Esophagus squamous epithelium (tissue), 5 donors: ENCODE results near the gene SIK3. TPM values are rescaled to one million over a fixed set of nuclear protein-coding genes. Genes with fewer than 3 reads are reported as not detected.
A peak's percentile ranks its signal among the peaks of the same experiment; 100 is the strongest.

Experiments
- DNase-seq: peaks from one replicate; lab custom pipeline; 2025; lab: John Stamatoyannopoulos, UW
- H3K27ac ChIP-seq, 4 donors: fragments of 200-600 bp; sonication (generic); one replicate each; pipeline ENCODE4 v1.5.1; 2016 to 2019; ENCODE audit warnings: mild to moderate bottlenecking in 1 of 4
- H3K27me3 ChIP-seq, 4 donors: fragments of 200-600 bp; sonication (generic); 1 replicate in 3 of 4; 2 replicates in 1 of 4; pipeline versions ENCODE4 v1.5.1 to v1.6.0; 2017 to 2021; ENCODE audit warnings: antibody characterized with exemption in 1 of 4
- H3K36me3 ChIP-seq, 3 donors: fragments of 200-600 bp; sonication (generic); one replicate each; pipeline ENCODE4 v1.5.1; 2016 to 2019
- H3K4me1 ChIP-seq, 3 donors: fragments of 200-600 bp; sonication (generic); one replicate each; pipeline ENCODE4 v1.5.1; 2017 to 2019
- H3K4me3 ChIP-seq, 4 donors: fragments of 200-600 bp; sonication (generic); 1 replicate in 3 of 4; 2 replicates in 1 of 4; pipeline ENCODE4 v1.5.1; 2016 to 2019; ENCODE audit warnings: mild to moderate bottlenecking in 2 of 4, moderate library complexity in 1 of 4
- H3K9me3 ChIP-seq, 3 donors: fragments of 200-600 bp; sonication (generic); one replicate each; pipeline ENCODE4 v1.5.1; 2016 to 2019
- POLR2A ChIP-seq, 4 donors: fragments of 450-650 bp; IDR thresholded peaks; one replicate each; pipeline ENCODE4 v1.6.1; 2017; ENCODE audit warnings: antibody characterized with exemption in 4 of 4, mild to moderate bottlenecking in 4 of 4, moderate library complexity in 3 of 4
- WGBS, 2 donors: methylation state at CpG; one replicate each; pipeline ENCODE4 v1.1.5; 2018; 5-methylcytosine and 5-hydroxymethylcytosine counted together
- intact Hi-C: fragments of 100-400 bp; cut with DNase I; formaldehyde crosslinking; loops from one replicate; pipeline ENCODE4 v1.15.0; 2022
- total RNA-seq, 4 donors: library from RNA; depleted of rRNA; stranded (reverse); fragments of >200 nt; gene quantifications; one replicate each; pipeline ENCODE4 v1.1.0, GENCODE V29; 2016
- TF ChIP-seq, protein P1 (sequence below), 6 experiments: fragments of 450-650 bp in 4 of 6; fragments of 200-600 bp in 2 of 6; sonication (generic) in 2 of 6; IDR thresholded peaks; one replicate each; pipeline ENCODE4 v1.5.1; 2016 to 2019; ENCODE audit warnings: antibody characterized with exemption in 6 of 6, mild to moderate bottlenecking in 4 of 6, moderate library complexity in 4 of 6
- donor health status: DM: yes; HTN: yes; CAD: no.

Gene SIK3
- total RNA-seq, 4 donors from 2014 or later, result 16.2 to 35.1 (median 20.3) TPM

DNA sequence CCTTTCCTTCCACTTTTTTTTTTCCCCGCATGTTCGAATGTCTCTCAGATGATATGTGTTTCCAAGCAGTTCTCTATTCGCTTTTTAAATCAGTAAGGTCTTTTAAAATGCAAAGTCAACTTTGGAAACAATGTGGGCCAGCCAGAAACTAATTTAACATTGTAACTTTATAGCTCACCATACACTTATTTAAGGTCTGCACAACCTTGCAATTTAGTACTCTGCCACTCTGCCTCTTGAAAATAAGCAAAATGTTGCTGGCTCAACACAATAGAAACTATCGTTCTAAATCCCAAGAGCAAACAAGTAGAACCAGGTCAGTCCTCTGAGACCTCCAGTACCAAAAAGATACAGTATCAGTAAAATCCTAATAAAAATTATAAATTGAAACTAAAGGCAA lies 109.0 kb downstream of the SIK3 start:
- Histone ChIP-seq H3K9me3 (no peaks in the 10 kb centered on the region), H3K36me3 (no peaks in the 10 kb centered on the region), H3K4me3 (no peak overlapping the region), H3K27ac (peak overlapping the region in 2 of 4 donors; percentile 8 to 43), H3K27me3 (no peaks in the 10 kb centered on the region), H3K4me1 (peaks cover 7 to 76% (median 40%) of the 10 kb centered on the region in 3 donors)
- DNase-seq, result no peak
- TF ChIP-seq, protein P1, sequence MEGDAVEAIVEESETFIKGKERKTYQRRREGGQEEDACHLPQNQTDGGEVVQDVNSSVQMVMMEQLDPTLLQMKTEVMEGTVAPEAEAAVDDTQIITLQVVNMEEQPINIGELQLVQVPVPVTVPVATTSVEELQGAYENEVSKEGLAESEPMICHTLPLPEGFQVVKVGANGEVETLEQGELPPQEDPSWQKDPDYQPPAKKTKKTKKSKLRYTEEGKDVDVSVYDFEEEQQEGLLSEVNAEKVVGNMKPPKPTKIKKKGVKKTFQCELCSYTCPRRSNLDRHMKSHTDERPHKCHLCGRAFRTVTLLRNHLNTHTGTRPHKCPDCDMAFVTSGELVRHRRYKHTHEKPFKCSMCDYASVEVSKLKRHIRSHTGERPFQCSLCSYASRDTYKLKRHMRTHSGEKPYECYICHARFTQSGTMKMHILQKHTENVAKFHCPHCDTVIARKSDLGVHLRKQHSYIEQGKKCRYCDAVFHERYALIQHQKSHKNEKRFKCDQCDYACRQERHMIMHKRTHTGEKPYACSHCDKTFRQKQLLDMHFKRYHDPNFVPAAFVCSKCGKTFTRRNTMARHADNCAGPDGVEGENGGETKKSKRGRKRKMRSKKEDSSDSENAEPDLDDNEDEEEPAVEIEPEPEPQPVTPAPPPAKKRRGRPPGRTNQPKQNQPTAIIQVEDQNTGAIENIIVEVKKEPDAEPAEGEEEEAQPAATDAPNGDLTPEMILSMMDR (IDR thresholded peaks at IDR 0.05), result no peak
- no peak for TF ChIP-seq POLR2A (IDR thresholded peaks at IDR 0.05)
- WGBS, 2 donors, result 53 to 64% methylated on average over 4 of the region's 4 CpGs
- intact Hi-C loops, result no loop called here

DNA sequence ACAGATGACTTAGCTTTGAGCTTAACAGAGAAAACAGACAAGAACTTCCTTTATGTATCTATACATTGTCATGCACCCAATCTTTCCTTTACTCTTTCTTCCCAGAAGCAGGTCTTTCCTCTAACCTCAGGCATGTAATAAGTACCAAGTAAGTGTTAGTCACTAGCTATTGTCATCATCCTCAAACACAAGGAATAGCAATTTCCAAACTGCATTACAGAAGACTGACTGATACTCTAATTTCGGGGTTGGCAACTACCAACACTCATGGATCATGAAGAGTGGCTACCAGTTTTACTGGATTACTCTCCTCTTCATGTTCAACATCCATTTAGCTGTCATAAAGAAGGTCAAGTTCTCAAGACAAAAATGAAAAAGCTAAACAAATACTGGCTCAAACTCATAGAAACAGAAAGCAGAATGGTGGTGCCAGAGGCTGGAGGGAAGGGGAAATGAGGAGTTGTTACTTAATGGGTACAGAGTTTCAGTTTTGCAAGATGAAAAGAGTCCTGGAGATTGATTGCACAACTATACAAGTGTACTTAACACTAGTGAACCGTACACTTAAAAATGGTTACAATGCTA lies 111.6 kb downstream of the SIK3 start:
- peaks cover 7 to 76% (median 48%) of the 10 kb centered on the region in 3 donors for H3K4me1 ChIP-seq
- H3K9me3 ChIP-seq, result no peaks in the 10 kb centered on the region
- WGBS, 2 donors, result 9 to 15% methylated on average over 2 of the region's 2 CpGs
- no peaks in the 10 kb centered on the region for H3K36me3 ChIP-seq
- H3K27me3 ChIP-seq, result no peaks in the 10 kb centered on the region
- intact Hi-C loops, result no loop called here
- DNase-seq, result no peak
- peak overlapping the region in 1 of 4 donors; percentile 49 for H3K4me3 ChIP-seq
- TF ChIP-seq, protein P1 (IDR thresholded peaks at IDR 0.05), result no peak
- TF ChIP-seq POLR2A (IDR thresholded peaks at IDR 0.05), result no peak
- peak overlapping the region in 3 of 4 donors; percentile 51 to 82 (median 65) for H3K27ac ChIP-seq

DNA sequence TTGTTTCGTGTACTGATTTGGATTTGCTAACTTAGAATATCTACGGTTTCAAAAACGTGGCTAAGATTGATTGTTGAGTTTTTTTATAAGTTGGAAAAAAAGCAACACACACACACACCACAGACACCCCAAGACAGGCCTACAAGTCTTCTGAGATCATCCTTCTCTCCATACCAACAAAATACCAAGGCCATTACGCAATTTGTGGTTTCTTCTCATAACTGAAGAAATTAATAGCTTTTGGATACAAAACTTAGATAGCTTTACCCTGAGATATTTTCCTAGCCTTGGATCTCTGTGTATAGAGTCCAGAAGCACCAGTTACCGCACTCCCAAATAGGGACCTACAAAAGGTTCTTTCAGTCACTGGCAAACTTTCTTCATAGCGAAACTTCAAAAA lies 113.6 kb downstream of the SIK3 start:
- intact Hi-C loops, result no loop called here
- DNase-seq, result no peak
- H3K27ac ChIP-seq, result peak overlapping the region; percentile 1 to 64 (median 60)
- TF ChIP-seq, protein P1 (IDR thresholded peaks at IDR 0.05), result no peak
- no peak for TF ChIP-seq POLR2A (IDR thresholded peaks at IDR 0.05)
- peaks cover 7 to 72% (median 48%) of the 10 kb centered on the region in 3 donors for H3K4me1 ChIP-seq
- H3K36me3 ChIP-seq, result no peaks in the 10 kb centered on the region
- H3K9me3 ChIP-seq, result no peaks in the 10 kb centered on the region
- WGBS, 2 donors, result 56 to 73% methylated on average over 6 of the region's 6 CpGs
- H3K27me3 ChIP-seq, result no peaks in the 10 kb centered on the region
- no peak overlapping the region for H3K4me3 ChIP-seq

DNA sequence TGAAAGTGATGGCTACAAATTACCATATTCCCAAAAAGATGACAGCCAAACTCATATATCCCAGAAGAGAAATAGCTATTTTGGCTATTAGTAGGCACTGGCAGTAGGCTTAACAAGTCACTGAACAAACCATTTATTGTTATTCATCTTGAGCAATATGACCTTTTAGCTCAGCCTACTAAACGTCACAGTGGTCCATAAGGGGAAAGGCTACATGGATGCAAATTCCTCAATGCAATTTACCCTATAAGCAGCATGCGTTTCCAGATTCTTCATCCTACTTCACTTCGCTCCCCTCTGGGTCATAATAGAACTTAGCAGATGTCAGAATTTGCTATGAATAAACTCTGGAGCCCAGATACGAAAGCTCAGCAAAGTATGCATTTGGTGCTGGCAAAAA lies 114.0 kb downstream of the SIK3 start:
- 53 to 78% methylated on average over 4 of the region's 4 CpGs for WGBS, 2 donors
- Histone ChIP-seq H3K27ac (peak overlapping the region in 3 of 4 donors; percentile 58 to 64 (median 62)), H3K4me3 (no peak overlapping the region), H3K27me3 (no peaks in the 10 kb centered on the region), H3K4me1 (peaks cover 7 to 68% (median 44%) of the 10 kb centered on the region in 3 donors), H3K36me3 (no peaks in the 10 kb centered on the region), H3K9me3 (no peaks in the 10 kb centered on the region)
- DNase-seq, result no peak
- intact Hi-C loops, result no loop called here
- TF ChIP-seq POLR2A (IDR thresholded peaks at IDR 0.05), result no peak
- TF ChIP-seq, protein P1 (IDR thresholded peaks at IDR 0.05), result no peak

DNA sequence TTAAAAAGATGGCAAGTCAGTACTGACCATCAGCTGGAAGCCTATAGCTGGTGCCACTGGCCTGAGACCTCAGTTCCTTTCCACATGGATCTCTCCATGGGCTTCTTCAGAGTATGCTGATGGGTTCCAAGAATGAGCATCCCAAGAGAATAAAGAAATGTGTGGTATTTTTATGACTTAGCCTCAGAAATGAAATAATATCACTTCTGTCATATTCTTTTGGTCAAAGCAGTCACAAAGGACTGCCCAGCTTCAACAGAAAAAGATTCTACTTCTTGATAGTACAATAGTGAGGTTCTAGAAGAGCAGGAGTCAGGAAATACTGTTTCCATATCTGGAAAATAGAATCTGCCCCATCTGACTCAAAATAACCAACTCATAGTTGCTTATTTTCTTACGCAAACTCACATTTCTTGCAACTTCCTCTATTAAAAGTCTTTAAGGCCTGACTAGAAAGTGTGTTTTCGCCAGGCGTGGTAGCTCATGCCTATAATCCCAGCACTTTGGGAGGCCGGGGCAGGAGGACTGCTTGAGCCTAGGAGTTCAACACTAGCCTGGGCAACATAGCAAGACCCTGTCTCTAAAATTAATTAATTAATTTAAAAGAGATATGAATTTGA lies 116.9 kb downstream of the SIK3 start:
- Histone ChIP-seq H3K36me3 (no peaks in the 10 kb centered on the region), H3K4me1 (peaks cover 0 to 48% (median 28%) of the 10 kb centered on the region in 3 donors), H3K4me3 (no peak overlapping the region), H3K27ac (peak overlapping the region in 2 of 4 donors; percentile 0 to 56), H3K27me3 (no peaks in the 10 kb centered on the region), H3K9me3 (no peaks in the 10 kb centered on the region)
- intact Hi-C loops, result no loop called here
- no peak for DNase-seq
- TF ChIP-seq, protein P1 (IDR thresholded peaks at IDR 0.05), result no peak
- no peak for TF ChIP-seq POLR2A (IDR thresholded peaks at IDR 0.05)
- WGBS, 2 donors, result 75 to 76% methylated on average over 4 of the region's 4 CpGs
